AG09309 (cell line): ENCODE data around the gene CCNH.

Experiments
- DNase-seq: peaks from one replicate; pipeline ENCODE4 v3.0.0-alpha.2; 2010; ENCODE audit warnings: low read depth
- H3K4me3 ChIP-seq: 2 replicates; pipeline ENCODE4 v1.5.1; 2011; ENCODE audit warnings: mild to moderate bottlenecking, low read depth, low read length, moderate library complexity; ENCODE audit not compliant: control insufficient read depth
- CTCF ChIP-seq: IDR thresholded peaks from 2 replicates; pipeline ENCODE4 v1.5.1; 2011; ENCODE audit warnings: mild to moderate bottlenecking, low read depth, low read length, inconsistent platforms; ENCODE audit not compliant: insufficient read depth, control insufficient read depth; ENCODE audit errors: missing control alignments

CCNH gene

GRCh38 chr5:87390075-87390474, 22.7 kb downstream of the CCNH start:
- H3K4me3 ChIP-seq: no peak overlapping the region
- no peak for DNase-seq
- TF ChIP-seq CTCF: no peak

GRCh38 chr5:87389296-87390034, 23.3 kb downstream of the CCNH start:
- TF ChIP-seq CTCF: no peak
- no peak overlapping the region for H3K4me3 ChIP-seq
- DNase-seq: no peak

- no peak overlapping the region for H3K4me3 ChIP-seq
- DNase-seq: no peak
- no peak for TF ChIP-seq CTCF
Measured at GRCh38 chr5:87388129-87388528, 24.6 kb downstream of the CCNH start.

GRCh38 chr5:87385802-87386201, 26.9 kb downstream of the CCNH start:
- no peak overlapping the region for H3K4me3 ChIP-seq
- TF ChIP-seq CTCF: no peak
- no peak for DNase-seq

- no peak for TF ChIP-seq CTCF
- no peak for DNase-seq
- H3K4me3 ChIP-seq: no peak overlapping the region
Measured at GRCh38 chr5:87383216-87383615, 29.5 kb downstream of the CCNH start.

GRCh38 chr5:87382224-87382623, 30.5 kb downstream of the CCNH start:
- TF ChIP-seq CTCF: no peak
- no peak overlapping the region for H3K4me3 ChIP-seq
- no peak for DNase-seq
